ENCODE data around the gene SELENBP1. TPM values are rescaled to one million over a fixed set of nuclear protein-coding genes. Genes with fewer than 3 reads are reported as not detected.

Gene SELENBP1
- total RNA-seq, 3 donors from 2014 or later (not counting 1 experiment from before 2014, with no cell fraction given): not detected

GRCh38 chr1:151371370-151372057 lies 991 bp downstream of the SELENBP1 start:
- no peak for ATAC-seq
- no peaks in the 10 kb centered on the region for H3K4me1 Mint-ChIP-seq
- H3K4me3 Mint-ChIP-seq: no peak overlapping the region
- Histone ChIP-seq H3K9me3 (ENCODE audit: control insufficient read depth, insufficient read depth, low read length) (no peaks in the 10 kb centered on the region), H3K4me1 (ENCODE audit: control insufficient read depth, insufficient read depth, low read length) (peaks cover 9% of the 10 kb centered on the region), H3K27ac (ENCODE audit: low read length) (no peak overlapping the region), H3K36me3 (ENCODE audit: control insufficient read depth, insufficient read depth, low read length) (no peaks in the 10 kb centered on the region), H3K4me3 (ENCODE audit: low read length) (no peak overlapping the region), H3K27me3 (ENCODE audit: control insufficient read depth, insufficient read depth, low read length) (no peaks in the 10 kb centered on the region)
- WGBS (ENCODE audit: insufficient coverage): 75% methylated on average over 8 of the region's 9 CpGs
- DNase-seq: no peak
- TF ChIP-seq CTCF (IDR thresholded peaks at IDR 0.05): no peak
- intact Hi-C loops (cut with micrococcal nuclease): no loop called here
- H3K9me3 Mint-ChIP-seq: no peaks in the 10 kb centered on the region
- H3K36me3 Mint-ChIP-seq: no peaks in the 10 kb centered on the region
- H3K27me3 Mint-ChIP-seq (ENCODE audit: low read depth in 2 of 2): peaks cover 0 to 2% of the 10 kb centered on the region in 2 donors
- H3K27ac Mint-ChIP-seq: no peak overlapping the region

- H3K9me3 ChIP-seq (ENCODE audit: control insufficient read depth, insufficient read depth, low read length): no peaks in the 10 kb centered on the region
- 71% methylated on average over 6 of the region's 6 CpGs for WGBS (ENCODE audit: insufficient coverage)
- no peak for TF ChIP-seq CTCF (IDR thresholded peaks at IDR 0.05)
- no peak overlapping the region for H3K4me3 Mint-ChIP-seq
- no peaks in the 10 kb centered on the region for H3K36me3 Mint-ChIP-seq
- H3K27me3 Mint-ChIP-seq (ENCODE audit: low read depth in 2 of 2): no peaks in the 10 kb centered on the region
- ATAC-seq (no peak), DNase-seq (no peak)
- intact Hi-C loops (cut with micrococcal nuclease): no loop called here
- no peak overlapping the region for H3K27ac Mint-ChIP-seq
- no peak overlapping the region for H3K27ac ChIP-seq (ENCODE audit: low read length)
- no peak overlapping the region for H3K4me3 ChIP-seq (ENCODE audit: low read length)
- no peaks in the 10 kb centered on the region for H3K27me3 ChIP-seq (ENCODE audit: control insufficient read depth, insufficient read depth, low read length)
- no peaks in the 10 kb centered on the region for H3K9me3 Mint-ChIP-seq
- peaks cover 9% of the 10 kb centered on the region for H3K4me1 ChIP-seq (ENCODE audit: control insufficient read depth, insufficient read depth, low read length)
- no peaks in the 10 kb centered on the region for H3K36me3 ChIP-seq (ENCODE audit: control insufficient read depth, insufficient read depth, low read length)
- H3K4me1 Mint-ChIP-seq: no peaks in the 10 kb centered on the region
These were observed 2.1 kb downstream of the SELENBP1 start for GRCh38 chr1:151370211-151370911.

GRCh38 chr1:151369621-151370048 lies 2.9 kb downstream of the SELENBP1 start:
- no peaks in the 10 kb centered on the region for H3K27me3 Mint-ChIP-seq (ENCODE audit: low read depth in 2 of 2)
- H3K9me3 Mint-ChIP-seq: no peaks in the 10 kb centered on the region
- 96% methylated on average over 15 of the region's 15 CpGs for WGBS (ENCODE audit: insufficient coverage)

More at GRCh38 chr1:151369621-151370048, 2.9 kb downstream of the SELENBP1 start:
- H3K9me3 ChIP-seq (ENCODE audit: control insufficient read depth, insufficient read depth, low read length): no peaks in the 10 kb centered on the region
- no peaks in the 10 kb centered on the region for H3K36me3 Mint-ChIP-seq
- TF ChIP-seq CTCF (IDR thresholded peaks at IDR 0.05): no peak
- ATAC-seq (no peak), DNase-seq (no peak)
- H3K27ac Mint-ChIP-seq: no peak overlapping the region
- H3K4me1 ChIP-seq (ENCODE audit: control insufficient read depth, insufficient read depth, low read length): peaks cover 9% of the 10 kb centered on the region
- H3K4me3 ChIP-seq (ENCODE audit: low read length): no peak overlapping the region
- intact Hi-C loops (cut with micrococcal nuclease): no loop called here
- H3K27ac ChIP-seq (ENCODE audit: low read length): no peak overlapping the region
- no peaks in the 10 kb centered on the region for H3K27me3 ChIP-seq (ENCODE audit: control insufficient read depth, insufficient read depth, low read length)
- H3K36me3 ChIP-seq (ENCODE audit: control insufficient read depth, insufficient read depth, low read length): no peaks in the 10 kb centered on the region
- no peaks in the 10 kb centered on the region for H3K4me1 Mint-ChIP-seq
- no peak overlapping the region for H3K4me3 Mint-ChIP-seq

All from natural killer cell (primary cell).